ENCODE data around the gene ADGRD1.

The ADGRD1 gene

DNA sequence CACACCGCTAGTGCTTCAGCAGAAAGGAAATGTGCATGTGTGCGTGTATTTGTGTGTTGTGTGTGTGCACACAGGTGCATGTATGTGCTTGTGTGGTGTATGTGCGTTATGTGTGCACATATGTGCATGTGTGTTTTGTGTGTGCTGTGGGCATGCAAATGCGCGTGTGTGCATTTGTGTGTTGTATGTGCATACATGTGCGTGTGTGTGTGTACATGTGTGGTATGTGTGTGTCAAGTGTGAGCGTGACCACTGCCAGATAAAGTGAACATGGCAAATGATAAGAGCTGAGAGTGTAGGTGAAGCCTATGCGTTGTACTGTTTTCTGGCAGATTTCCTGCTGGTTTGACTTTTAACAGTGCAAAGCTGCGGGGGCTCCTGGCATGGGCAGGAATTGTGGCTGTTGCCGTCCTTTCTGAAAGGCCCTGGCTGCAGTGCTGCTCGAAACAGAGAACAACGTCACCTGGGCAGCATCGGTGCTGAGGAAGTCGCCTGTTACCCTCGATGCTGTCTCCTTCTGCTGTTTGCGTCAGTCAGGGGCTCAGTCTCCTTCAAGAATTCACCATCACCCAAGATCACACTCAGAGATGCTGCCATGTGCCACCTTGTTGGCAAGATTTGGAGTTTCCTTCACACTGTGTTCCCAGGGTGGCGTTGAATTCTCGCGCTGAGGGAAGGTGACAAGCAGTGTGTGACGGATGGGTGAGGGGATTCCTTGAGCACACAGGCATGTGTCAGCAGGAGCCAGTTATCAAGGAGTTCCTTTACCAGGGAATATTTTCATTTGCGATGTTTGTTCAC lies 56.1 kb downstream of the ADGRD1 start:
- Histone ChIP-seq H3K36me3 (peaks cover 0 to 10% (median 5%) of the 10 kb centered on the region in 3 donors), H3K27ac (no peak overlapping the region), H3K9me3 (no peaks in the 10 kb centered on the region), H3K4me3 (no peak overlapping the region), H3K4me1 (no peaks in the 10 kb centered on the region), H3K27me3 (no peaks in the 10 kb centered on the region)
- TF ChIP-seq, protein P1, sequence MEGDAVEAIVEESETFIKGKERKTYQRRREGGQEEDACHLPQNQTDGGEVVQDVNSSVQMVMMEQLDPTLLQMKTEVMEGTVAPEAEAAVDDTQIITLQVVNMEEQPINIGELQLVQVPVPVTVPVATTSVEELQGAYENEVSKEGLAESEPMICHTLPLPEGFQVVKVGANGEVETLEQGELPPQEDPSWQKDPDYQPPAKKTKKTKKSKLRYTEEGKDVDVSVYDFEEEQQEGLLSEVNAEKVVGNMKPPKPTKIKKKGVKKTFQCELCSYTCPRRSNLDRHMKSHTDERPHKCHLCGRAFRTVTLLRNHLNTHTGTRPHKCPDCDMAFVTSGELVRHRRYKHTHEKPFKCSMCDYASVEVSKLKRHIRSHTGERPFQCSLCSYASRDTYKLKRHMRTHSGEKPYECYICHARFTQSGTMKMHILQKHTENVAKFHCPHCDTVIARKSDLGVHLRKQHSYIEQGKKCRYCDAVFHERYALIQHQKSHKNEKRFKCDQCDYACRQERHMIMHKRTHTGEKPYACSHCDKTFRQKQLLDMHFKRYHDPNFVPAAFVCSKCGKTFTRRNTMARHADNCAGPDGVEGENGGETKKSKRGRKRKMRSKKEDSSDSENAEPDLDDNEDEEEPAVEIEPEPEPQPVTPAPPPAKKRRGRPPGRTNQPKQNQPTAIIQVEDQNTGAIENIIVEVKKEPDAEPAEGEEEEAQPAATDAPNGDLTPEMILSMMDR (IDR thresholded peaks at IDR 0.05), result no peak
- intact Hi-C loops (cut with DNase I; ENCODE audit: low total_unique reads), result no loop called here
- DNase-seq, result no peak

DNA sequence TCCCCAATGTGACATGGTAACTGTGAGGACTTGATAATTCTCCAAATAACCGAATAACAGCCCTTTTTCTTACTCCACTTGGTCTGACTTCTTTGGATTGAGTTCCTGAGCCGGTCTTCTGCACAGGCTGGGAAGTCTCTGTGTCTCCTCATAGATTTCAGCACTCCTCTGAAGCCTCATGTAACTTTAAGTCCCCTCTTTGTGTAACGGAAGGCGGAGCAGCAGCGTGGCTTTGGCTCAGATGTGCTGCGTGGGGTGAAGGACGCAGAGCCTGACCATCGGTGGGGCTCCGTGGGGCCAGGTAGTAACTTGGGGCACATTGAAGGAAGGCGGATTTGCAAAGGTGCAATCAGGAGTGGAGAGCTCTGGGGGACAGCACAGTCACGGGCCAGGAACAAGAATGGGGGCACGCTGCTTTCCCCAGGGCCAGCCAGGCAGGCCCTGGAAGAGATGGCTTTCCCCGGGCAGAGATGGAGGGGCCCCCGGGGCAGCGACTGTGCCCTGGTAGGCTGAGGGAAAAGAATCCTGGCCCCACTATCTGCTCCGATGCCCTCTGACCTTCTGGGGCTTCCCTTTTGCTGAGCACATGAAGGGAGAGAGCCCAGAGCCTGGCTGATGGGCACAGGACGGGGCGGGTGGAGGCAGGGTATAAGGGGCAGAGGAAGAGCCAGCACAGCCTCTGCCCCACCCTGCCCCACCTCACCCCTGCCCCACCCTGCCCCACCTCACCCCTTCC lies 56.9 kb downstream of the ADGRD1 start:
- no peak overlapping the region for H3K4me3 ChIP-seq
- H3K27me3 ChIP-seq, result no peaks in the 10 kb centered on the region
- DNase-seq, result no peak
- H3K9me3 ChIP-seq, result no peaks in the 10 kb centered on the region
- intact Hi-C loops (cut with DNase I; ENCODE audit: low total_unique reads), result no loop called here
- H3K4me1 ChIP-seq, result no peaks in the 10 kb centered on the region
- TF ChIP-seq, protein P1 (IDR thresholded peaks at IDR 0.05), result no peak
- H3K36me3 ChIP-seq, result peaks cover 0 to 10% (median 5%) of the 10 kb centered on the region in 3 donors
- H3K27ac ChIP-seq, result no peak overlapping the region

DNA sequence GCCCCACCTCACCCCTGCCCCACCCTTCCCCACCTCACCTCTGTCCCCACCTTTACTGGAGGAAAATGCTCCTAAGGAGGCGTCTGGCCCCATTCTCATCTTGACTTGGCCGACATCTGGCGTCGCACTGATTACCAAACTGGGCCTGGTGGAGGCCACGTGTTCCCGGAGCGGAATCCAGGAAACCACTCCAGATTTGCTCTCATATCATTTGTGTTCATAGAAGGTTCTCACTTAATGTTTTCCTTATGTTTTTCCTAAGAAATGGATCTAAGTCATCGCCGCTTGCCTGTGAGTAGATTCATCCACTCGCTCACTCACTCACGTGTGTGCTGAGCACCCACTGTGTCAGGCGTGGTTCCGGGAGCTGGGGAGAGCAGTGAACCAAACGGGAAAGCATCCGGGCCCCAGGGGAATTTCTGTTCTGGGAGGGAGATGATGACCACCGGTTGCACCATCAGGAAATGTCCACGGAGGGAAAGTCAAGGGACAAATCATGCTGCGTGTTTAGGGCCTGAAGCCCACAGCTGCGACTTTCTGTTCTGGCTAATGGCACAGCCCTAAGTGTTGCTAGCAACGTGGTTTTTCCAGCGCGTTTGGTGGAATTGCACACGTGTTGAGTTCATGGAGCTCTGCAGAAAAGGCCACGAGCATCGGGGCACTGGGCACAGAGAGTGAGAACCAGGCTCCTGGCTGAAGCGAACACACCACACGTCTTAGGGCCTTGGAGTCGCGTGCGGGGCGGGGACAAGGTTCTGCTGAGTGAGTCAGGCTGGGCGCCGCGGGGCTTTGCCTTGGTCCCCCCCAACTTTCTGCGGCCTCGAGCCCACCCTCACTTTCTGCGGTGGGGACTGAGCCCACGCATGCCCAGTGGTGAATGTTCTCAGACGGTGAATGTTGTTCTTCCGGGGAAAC lies 57.7 kb downstream of the ADGRD1 start:
- Histone ChIP-seq H3K27me3 (no peaks in the 10 kb centered on the region), H3K27ac (no peak overlapping the region), H3K9me3 (no peaks in the 10 kb centered on the region), H3K36me3 (peaks cover 0 to 10% (median 5%) of the 10 kb centered on the region in 3 donors), H3K4me3 (no peak overlapping the region), H3K4me1 (no peaks in the 10 kb centered on the region)
- TF ChIP-seq, protein P1 (IDR thresholded peaks at IDR 0.05), result no peak
- intact Hi-C loops (cut with DNase I; ENCODE audit: low total_unique reads), result no loop called here
- DNase-seq, result peak; percentile 75 to 79

DNA sequence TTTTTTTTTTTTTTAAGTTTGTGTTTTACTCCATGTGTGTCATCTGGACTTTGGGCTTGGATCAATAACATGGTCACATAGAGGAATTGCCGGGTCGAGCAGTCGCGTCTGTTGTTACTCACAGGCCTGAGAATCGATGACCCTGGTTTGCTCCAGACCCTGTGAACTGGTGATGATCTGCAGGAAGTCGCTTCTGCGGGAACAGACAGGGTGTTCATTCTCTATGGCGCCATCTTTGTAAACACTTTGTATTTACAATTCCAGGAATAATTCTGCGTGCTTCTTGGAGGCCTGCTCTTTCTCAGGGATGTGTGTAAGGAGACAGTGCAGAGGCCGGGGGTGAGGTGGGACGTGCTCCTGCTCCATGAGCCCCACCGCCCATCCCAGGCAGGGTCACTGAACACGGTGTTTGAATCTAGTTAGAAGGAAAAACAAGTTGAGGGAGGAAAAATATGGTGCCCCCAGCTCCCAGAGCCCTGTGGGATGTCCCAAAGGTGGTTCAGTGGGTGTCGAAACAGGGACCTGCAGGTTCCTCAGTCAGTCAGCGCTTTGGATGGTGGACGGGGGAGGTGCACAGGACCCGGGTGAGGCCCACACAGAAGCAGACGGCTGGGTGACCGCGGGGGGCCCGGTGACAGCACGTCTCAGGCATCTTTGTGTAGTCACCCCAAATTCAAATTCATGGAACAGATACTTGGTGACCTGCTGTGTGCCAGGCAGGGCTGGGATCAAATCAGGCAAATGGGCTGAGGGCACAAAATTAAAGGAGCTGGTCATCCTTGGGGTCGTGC lies 58.8 kb downstream of the ADGRD1 start:
- no peaks in the 10 kb centered on the region for H3K9me3 ChIP-seq
- no peaks in the 10 kb centered on the region for H3K27me3 ChIP-seq
- H3K27ac ChIP-seq, result no peak overlapping the region
- intact Hi-C loops (cut with DNase I; ENCODE audit: low total_unique reads), result no loop called here
- DNase-seq, result no peak
- TF ChIP-seq, protein P1 (IDR thresholded peaks at IDR 0.05), result no peak
- no peak overlapping the region for H3K4me3 ChIP-seq
- peaks cover 0 to 10% (median 5%) of the 10 kb centered on the region in 3 donors for H3K36me3 ChIP-seq
- no peaks in the 10 kb centered on the region for H3K4me1 ChIP-seq

DNA sequence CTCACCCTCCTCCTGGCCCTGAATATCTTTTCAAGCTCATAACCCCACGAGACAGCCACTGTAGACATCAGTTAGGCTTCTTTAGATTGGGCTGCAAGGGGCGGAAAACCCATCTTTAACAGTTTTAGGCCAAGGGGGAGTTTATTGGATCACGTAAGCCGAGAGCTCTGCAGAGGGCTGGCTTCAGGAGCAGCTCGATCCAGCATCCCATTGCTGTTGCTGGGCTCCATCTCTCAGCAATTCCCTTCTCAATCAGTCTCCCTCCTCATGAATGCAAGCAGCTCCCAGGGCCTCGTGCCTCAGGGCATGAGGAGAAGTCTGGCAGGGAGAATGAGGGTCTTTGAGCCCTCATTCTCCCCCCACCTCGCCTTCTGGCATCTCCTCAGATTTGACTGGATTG lies 59.4 kb downstream of the ADGRD1 start:
- H3K36me3 ChIP-seq, result peaks cover 0 to 10% (median 5%) of the 10 kb centered on the region in 3 donors
- TF ChIP-seq, protein P1 (IDR thresholded peaks at IDR 0.05), result no peak
- H3K4me3 ChIP-seq, result no peak overlapping the region
- no peaks in the 10 kb centered on the region for H3K9me3 ChIP-seq
- no peaks in the 10 kb centered on the region for H3K4me1 ChIP-seq
- intact Hi-C loops (cut with DNase I; ENCODE audit: low total_unique reads), result no loop called here
- no peaks in the 10 kb centered on the region for H3K27me3 ChIP-seq
- H3K27ac ChIP-seq, result no peak overlapping the region
- DNase-seq, result no peak

All from tibial artery (tissue), 4 donors.